ENCODE measurements around the gene CHI3L2.

DNA sequence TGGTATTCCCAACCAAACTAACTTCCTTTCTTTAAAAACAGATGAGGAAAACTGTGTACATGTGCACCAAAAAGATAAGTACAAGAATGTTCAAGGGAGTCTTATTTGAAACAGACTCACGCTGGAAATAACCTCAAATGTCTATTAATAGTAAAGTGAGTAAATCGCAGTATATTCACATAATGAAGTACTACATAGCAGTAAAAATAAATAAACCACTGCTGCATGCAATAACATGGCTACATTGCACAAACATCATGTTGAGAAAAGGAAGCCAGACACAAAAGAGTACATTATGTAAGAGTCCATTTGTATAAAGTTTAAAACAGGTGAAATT is 21.8 kb upstream of the CHI3L2 start:
- TF ChIP-seq CTCF (IDR thresholded peaks at IDR 0.05; ENCODE audit: insufficient read depth, low read depth, low read length) (no peak), EZH2 (IDR thresholded peaks at IDR 0.05; ENCODE audit: insufficient read depth, low read length) (no peak)

Data from astrocyte (in vitro differentiated cells and primary cell).